DOHH2 (cell line): Measurements from ENCODE around the gene RELA.

Experiments
- H3F3A ChIP-seq: fragments of 200-600 bp; sonication (generic), shearing (Covaris generic); 2 replicates; pipeline ENCODE4 v1.6.0; 2016; ENCODE audit warnings: antibody characterized with exemption, mild to moderate bottlenecking; ENCODE audit not compliant: control insufficient read depth, insufficient read depth
- H3K27ac ChIP-seq: fragments of 200-600 bp; sonication (generic); 2 replicates; pipeline ENCODE4 v1.5.1; 2014; ENCODE audit warnings: low read depth, mild to moderate bottlenecking, low read length, moderate library complexity
- H3K27me3 ChIP-seq: fragments of 200-600 bp; sonication (generic); 2 replicates; pipeline ENCODE4 v1.6.1; 2014; ENCODE audit warnings: mild to moderate bottlenecking, low read length, mixed read lengths; ENCODE audit not compliant: control insufficient read depth
- H3K36me3 ChIP-seq: fragments of 200-600 bp; sonication (generic); 2 replicates; pipeline ENCODE4 v1.6.1; 2014; ENCODE audit warnings: mild to moderate bottlenecking, low read length, moderate library complexity, mixed read lengths; ENCODE audit not compliant: control insufficient read depth
- H3K4me1 ChIP-seq: fragments of 200-600 bp; sonication (generic); 2 replicates; pipeline ENCODE4 v1.6.1; 2014; ENCODE audit warnings: mild to moderate bottlenecking, low read length, mixed read lengths; ENCODE audit not compliant: control insufficient read depth
- H3K4me2 ChIP-seq: fragments of 200-600 bp; sonication (generic); 2 replicates; pipeline ENCODE4 v1.6.0; 2014; ENCODE audit warnings: mild to moderate bottlenecking, low read length, moderate library complexity
- H3K4me3 ChIP-seq: fragments of 200-600 bp; sonication (generic); 2 replicates; pipeline ENCODE4 v1.5.1; 2014; ENCODE audit warnings: mild to moderate bottlenecking, low read length, mixed read lengths
- H3K79me2 ChIP-seq: fragments of 200-600 bp; sonication (generic); 2 replicates; pipeline ENCODE4 v1.6.1; 2014; ENCODE audit warnings: mild to moderate bottlenecking, low read length, mixed read lengths; ENCODE audit not compliant: control insufficient read depth
- H3K9me2 ChIP-seq: fragments of 200-600 bp; sonication (generic); replicated peaks from 2 replicates; pipeline ENCODE4 v1.6.1; 2014; ENCODE audit warnings: mild to moderate bottlenecking, low read length, mixed read lengths; ENCODE audit not compliant: control insufficient read depth
- H3K9me3 ChIP-seq: fragments of 200-600 bp; sonication (generic); 2 replicates; pipeline ENCODE4 v1.6.1; 2014; ENCODE audit warnings: antibody characterized with exemption, low read length, mixed read lengths; ENCODE audit not compliant: control insufficient read depth, insufficient read depth
- H4K20me1 ChIP-seq: fragments of 200-600 bp; sonication (generic); 2 replicates; pipeline ENCODE4 v1.6.0; 2014; ENCODE audit warnings: low read depth, mild to moderate bottlenecking, antibody characterized with exemption, low read length, moderate library complexity; ENCODE audit not compliant: control insufficient read depth, insufficient read depth
- EZH2phosphoT487 ChIP-seq: fragments of 200-600 bp; sonication (generic); IDR thresholded peaks from 2 replicates; pipeline ENCODE4 v1.6.1; 2017; ENCODE audit warnings: borderline replicate concordance, mild to moderate bottlenecking, antibody characterized with exemption, low read length, moderate library complexity, mixed read lengths
- TF ChIP-seq, protein P1 (sequence below): fragments of 200-600 bp; sonication (generic); IDR thresholded peaks from one replicate; pipeline ENCODE4 v1.5.1; 2014; ENCODE audit warnings: antibody characterized with exemption, mild to moderate bottlenecking, low read depth, low read length; ENCODE audit not compliant: poor library complexity, severe bottlenecking

RELA gene

DNA sequence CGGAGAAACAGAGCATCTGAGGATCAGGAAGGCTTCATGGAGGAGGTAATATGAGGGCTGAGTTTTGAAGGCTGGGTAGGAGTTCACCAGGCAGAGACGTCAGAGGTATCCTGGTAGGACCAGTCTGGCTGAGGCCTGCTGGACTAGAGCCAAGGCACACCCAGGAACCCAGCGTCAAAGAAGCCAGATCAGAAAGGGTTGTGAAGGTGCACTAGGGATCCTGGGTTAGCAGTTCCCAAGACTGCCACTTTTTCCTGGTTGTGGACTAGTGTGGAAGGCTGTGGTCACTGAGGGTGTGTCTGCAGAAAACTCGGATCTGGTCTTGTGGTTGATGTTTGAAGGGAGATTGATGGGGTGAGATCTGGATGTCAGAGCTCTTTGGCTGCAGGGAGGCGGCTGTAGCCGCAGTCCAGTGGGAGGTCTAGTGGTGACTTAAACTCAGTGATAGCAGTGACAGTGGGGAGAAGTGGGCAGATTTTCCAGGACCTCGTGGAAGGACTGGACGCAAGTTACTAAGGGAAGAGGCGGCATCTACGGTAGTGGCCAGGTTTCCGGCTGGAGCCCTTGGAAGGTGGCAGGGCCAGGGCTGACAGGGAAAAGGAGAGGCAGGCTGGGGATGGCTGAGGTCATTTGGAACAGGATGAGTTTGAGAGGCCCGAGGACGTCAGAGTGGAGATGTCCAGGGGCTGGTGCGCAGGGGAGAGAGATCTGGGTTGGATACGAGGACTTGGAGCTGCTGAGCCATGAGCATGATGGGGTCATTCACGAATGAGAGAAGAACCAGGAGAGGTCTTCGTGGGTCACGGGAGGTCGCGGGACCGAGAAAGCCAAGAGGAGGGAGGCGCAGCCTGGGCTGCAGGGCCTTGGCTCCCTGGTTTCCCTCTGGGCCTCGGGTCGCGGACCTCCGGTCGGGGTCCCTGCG lies 10.9 kb downstream of the RELA start:
- H3K9me2 ChIP-seq, result no peaks in the 10 kb centered on the region
- peak overlapping the region; percentile 73 for H3K4me2 ChIP-seq
- H4K20me1 ChIP-seq, result no peaks in the 10 kb centered on the region; the same call in 1 of the 2 replicates
- H3K4me1 ChIP-seq, result peaks cover 32% of the 10 kb centered on the region
- peak overlapping the region; percentile 79 for H3K27ac ChIP-seq
- peaks cover 26% of the 10 kb centered on the region for H3F3A ChIP-seq
- no peak for TF ChIP-seq EZH2phosphoT487
- TF ChIP-seq, protein P1, sequence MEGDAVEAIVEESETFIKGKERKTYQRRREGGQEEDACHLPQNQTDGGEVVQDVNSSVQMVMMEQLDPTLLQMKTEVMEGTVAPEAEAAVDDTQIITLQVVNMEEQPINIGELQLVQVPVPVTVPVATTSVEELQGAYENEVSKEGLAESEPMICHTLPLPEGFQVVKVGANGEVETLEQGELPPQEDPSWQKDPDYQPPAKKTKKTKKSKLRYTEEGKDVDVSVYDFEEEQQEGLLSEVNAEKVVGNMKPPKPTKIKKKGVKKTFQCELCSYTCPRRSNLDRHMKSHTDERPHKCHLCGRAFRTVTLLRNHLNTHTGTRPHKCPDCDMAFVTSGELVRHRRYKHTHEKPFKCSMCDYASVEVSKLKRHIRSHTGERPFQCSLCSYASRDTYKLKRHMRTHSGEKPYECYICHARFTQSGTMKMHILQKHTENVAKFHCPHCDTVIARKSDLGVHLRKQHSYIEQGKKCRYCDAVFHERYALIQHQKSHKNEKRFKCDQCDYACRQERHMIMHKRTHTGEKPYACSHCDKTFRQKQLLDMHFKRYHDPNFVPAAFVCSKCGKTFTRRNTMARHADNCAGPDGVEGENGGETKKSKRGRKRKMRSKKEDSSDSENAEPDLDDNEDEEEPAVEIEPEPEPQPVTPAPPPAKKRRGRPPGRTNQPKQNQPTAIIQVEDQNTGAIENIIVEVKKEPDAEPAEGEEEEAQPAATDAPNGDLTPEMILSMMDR, result no peak
- H3K79me2 ChIP-seq, result peaks cover 9% of the 10 kb centered on the region
- peaks cover 72% of the 10 kb centered on the region for H3K36me3 ChIP-seq
- peak overlapping the region; percentile 81 for H3K4me3 ChIP-seq
- H3K9me3 ChIP-seq, result no peaks in the 10 kb centered on the region
- H3K27me3 ChIP-seq, result no peaks in the 10 kb centered on the region

- Histone ChIP-seq H3K79me2 (peaks cover 7% of the 10 kb centered on the region), H3K4me3 (no peak overlapping the region), H3K27ac (no peak overlapping the region), H3K4me1 (peaks cover 32% of the 10 kb centered on the region), H3F3A (peaks cover 24% of the 10 kb centered on the region), H3K36me3 (peaks cover 69% of the 10 kb centered on the region), H3K27me3 (no peaks in the 10 kb centered on the region), H3K9me2 (no peaks in the 10 kb centered on the region), H3K4me2 (no peak overlapping the region), H3K9me3 (no peaks in the 10 kb centered on the region), H4K20me1 (no peaks in the 10 kb centered on the region; the same call in 1 of the 2 replicates)
- no peak for TF ChIP-seq EZH2phosphoT487
- TF ChIP-seq, protein P1, result no peak
Observed at GRCh38 chr11:65651339-65651588, 11.5 kb downstream of the RELA start.

GRCh38 chr11:65650547-65651338 lies 12.0 kb downstream of the RELA start:
- H3K27ac ChIP-seq, result no peak overlapping the region
- peaks cover 32% of the 10 kb centered on the region for H3K4me1 ChIP-seq

More at GRCh38 chr11:65650547-65651338, 12.0 kb downstream of the RELA start:
- no peaks in the 10 kb centered on the region for H3K27me3 ChIP-seq
- H4K20me1 ChIP-seq, result no peaks in the 10 kb centered on the region; the same call in 1 of the 2 replicates
- peaks cover 69% of the 10 kb centered on the region for H3K36me3 ChIP-seq
- no peak overlapping the region for H3K4me3 ChIP-seq
- peaks cover 23% of the 10 kb centered on the region for H3F3A ChIP-seq
- peaks cover 6% of the 10 kb centered on the region; the same call in 1 of the 2 replicates for H3K79me2 ChIP-seq
- TF ChIP-seq EZH2phosphoT487, result no peak
- TF ChIP-seq, protein P1, result no peak
- H3K4me2 ChIP-seq, result no peak overlapping the region
- H3K9me3 ChIP-seq, result no peaks in the 10 kb centered on the region
- H3K9me2 ChIP-seq, result no peaks in the 10 kb centered on the region
